ENCODE data around the gene OSR1. TPM values are rescaled to one million over a fixed set of nuclear protein-coding genes. Genes with fewer than 3 reads are reported as not detected.

Gene OSR1
- total and polyA plus RNA-seq, 10 of the 15 experiments (the other 5 are each of a cell fraction or from before 2014, with no cell fraction given), result not detected

GRCh38 chr2:19319064-19319463 is 39.4 kb downstream of the OSR1 start:
- Histone ChIP-seq H4K20me1 (ENCODE audit: control insufficient read depth, insufficient read depth) (no peaks in the 10 kb centered on the region), H3K4me3 (no peak overlapping the region), H2AFZ (ENCODE audit: control insufficient read depth, low read depth, low read length) (no peak overlapping the region), H3K9me3 (replicated peaks; ENCODE audit: control insufficient read depth, insufficient read depth, low read length) (no peaks in the 10 kb centered on the region; the same call in 2 of the 3 replicates), H3K36me3 (ENCODE audit: control insufficient read depth in 2 of 2, insufficient read depth in 2 of 2, low read length in 1 of 2) (no peaks in the 10 kb centered on the region), H3K9ac (ENCODE audit: control insufficient read depth, insufficient read depth, low read length) (no peak overlapping the region), H3K79me2 (ENCODE audit: control insufficient read depth, insufficient read depth, low read length) (no peaks in the 10 kb centered on the region), H3K4me2 (ENCODE audit: control insufficient read depth, insufficient read depth) (no peak overlapping the region), H3K27me3 (replicated peaks in 1 of 2; ENCODE audit: control insufficient read depth in 2 of 2, insufficient read depth in 2 of 2, low read length in 1 of 2) (no peaks in the 10 kb centered on the region), H3K4me1 (ENCODE audit: control insufficient read depth, insufficient read depth, low read length) (no peaks in the 10 kb centered on the region), H3K27ac (ENCODE audit: control insufficient read depth, insufficient read depth) (no peak overlapping the region)
- no peak for DNase-seq (ENCODE audit: low read depth, low spot score)
- ChIA-PET SMC1A (ENCODE audit: uncharacterized antibody, unreplicated experiment) (no interaction called here), CTCF (no interaction called here), POLR2A (no interaction called here), RAD21 (ENCODE audit: unreplicated experiment) (no interaction called here)
- FAIRE-seq, result no peak
- no peak for ATAC-seq
- intact Hi-C loops (cut with micrococcal nuclease; ENCODE audit: unreplicated experiment), result no loop called here
- 80% methylated on average over 3 of the region's 3 CpGs for WGBS (ENCODE audit: insufficient coverage, insufficient replicate concordance, low lambda C conversion rate, missing lambda C conversion rate)
- in situ Hi-C loops (cut with MboI), result no loop called here
- no TSS peak for BruUV-seq (replicated peaks)
- TF ChIP-seq ELK1 (IDR thresholded peaks at IDR 0.05; ENCODE audit: low read depth, low read length), result no peak
- no peak for TF ChIP-seq FOS (IDR thresholded peaks at IDR 0.05; ENCODE audit: borderline replicate concordance, extremely low read depth, insufficient read length)
- TF ChIP-seq, protein P1, sequence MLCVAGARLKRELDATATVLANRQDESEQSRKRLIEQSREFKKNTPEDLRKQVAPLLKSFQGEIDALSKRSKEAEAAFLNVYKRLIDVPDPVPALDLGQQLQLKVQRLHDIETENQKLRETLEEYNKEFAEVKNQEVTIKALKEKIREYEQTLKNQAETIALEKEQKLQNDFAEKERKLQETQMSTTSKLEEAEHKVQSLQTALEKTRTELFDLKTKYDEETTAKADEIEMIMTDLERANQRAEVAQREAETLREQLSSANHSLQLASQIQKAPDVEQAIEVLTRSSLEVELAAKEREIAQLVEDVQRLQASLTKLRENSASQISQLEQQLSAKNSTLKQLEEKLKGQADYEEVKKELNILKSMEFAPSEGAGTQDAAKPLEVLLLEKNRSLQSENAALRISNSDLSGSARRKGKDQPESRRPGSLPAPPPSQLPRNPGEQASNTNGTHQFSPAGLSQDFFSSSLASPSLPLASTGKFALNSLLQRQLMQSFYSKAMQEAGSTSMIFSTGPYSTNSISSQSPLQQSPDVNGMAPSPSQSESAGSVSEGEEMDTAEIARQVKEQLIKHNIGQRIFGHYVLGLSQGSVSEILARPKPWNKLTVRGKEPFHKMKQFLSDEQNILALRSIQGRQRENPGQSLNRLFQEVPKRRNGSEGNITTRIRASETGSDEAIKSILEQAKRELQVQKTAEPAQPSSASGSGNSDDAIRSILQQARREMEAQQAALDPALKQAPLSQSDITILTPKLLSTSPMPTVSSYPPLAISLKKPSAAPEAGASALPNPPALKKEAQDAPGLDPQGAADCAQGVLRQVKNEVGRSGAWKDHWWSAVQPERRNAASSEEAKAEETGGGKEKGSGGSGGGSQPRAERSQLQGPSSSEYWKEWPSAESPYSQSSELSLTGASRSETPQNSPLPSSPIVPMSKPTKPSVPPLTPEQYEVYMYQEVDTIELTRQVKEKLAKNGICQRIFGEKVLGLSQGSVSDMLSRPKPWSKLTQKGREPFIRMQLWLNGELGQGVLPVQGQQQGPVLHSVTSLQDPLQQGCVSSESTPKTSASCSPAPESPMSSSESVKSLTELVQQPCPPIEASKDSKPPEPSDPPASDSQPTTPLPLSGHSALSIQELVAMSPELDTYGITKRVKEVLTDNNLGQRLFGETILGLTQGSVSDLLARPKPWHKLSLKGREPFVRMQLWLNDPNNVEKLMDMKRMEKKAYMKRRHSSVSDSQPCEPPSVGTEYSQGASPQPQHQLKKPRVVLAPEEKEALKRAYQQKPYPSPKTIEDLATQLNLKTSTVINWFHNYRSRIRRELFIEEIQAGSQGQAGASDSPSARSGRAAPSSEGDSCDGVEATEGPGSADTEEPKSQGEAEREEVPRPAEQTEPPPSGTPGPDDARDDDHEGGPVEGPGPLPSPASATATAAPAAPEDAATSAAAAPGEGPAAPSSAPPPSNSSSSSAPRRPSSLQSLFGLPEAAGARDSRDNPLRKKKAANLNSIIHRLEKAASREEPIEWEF (IDR thresholded peaks at IDR 0.05; ENCODE audit: insufficient replicate concordance, low read depth, low read length), result no peak
- no peak for TF ChIP-seq CBX5 (IDR thresholded peaks at IDR 0.05; ENCODE audit: low read depth)
- TF ChIP-seq FOXM1 (IDR thresholded peaks at IDR 0.05; ENCODE audit: low read depth, low read length), result no peak
- TF ChIP-seq, protein P2, sequence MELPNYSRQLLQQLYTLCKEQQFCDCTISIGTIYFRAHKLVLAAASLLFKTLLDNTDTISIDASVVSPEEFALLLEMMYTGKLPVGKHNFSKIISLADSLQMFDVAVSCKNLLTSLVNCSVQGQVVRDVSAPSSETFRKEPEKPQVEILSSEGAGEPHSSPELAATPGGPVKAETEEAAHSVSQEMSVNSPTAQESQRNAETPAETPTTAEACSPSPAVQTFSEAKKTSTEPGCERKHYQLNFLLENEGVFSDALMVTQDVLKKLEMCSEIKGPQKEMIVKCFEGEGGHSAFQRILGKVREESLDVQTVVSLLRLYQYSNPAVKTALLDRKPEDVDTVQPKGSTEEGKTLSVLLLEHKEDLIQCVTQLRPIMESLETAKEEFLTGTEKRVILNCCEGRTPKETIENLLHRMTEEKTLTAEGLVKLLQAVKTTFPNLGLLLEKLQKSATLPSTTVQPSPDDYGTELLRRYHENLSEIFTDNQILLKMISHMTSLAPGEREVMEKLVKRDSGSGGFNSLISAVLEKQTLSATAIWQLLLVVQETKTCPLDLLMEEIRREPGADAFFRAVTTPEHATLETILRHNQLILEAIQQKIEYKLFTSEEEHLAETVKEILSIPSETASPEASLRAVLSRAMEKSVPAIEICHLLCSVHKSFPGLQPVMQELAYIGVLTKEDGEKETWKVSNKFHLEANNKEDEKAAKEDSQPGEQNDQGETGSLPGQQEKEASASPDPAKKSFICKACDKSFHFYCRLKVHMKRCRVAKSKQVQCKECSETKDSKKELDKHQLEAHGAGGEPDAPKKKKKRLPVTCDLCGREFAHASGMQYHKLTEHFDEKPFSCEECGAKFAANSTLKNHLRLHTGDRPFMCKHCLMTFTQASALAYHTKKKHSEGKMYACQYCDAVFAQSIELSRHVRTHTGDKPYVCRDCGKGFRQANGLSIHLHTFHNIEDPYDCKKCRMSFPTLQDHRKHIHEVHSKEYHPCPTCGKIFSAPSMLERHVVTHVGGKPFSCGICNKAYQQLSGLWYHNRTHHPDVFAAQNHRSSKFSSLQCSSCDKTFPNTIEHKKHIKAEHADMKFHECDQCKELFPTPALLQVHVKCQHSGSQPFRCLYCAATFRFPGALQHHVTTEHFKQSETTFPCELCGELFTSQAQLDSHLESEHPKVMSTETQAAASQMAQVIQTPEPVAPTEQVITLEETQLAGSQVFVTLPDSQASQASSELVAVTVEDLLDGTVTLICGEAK (IDR thresholded peaks at IDR 0.05; ENCODE audit: borderline replicate concordance), result no peak
- TF ChIP-seq TCF7 (IDR thresholded peaks at IDR 0.05; ENCODE audit: borderline replicate concordance), result no peak
- no peak for TF ChIP-seq ZBED1 (IDR thresholded peaks at IDR 0.05; ENCODE audit: borderline replicate concordance)
- TF ChIP-seq CREM (IDR thresholded peaks at IDR 0.05; ENCODE audit: low read depth), result no peak
- TF ChIP-seq SIX5 (IDR thresholded peaks at IDR 0.05; ENCODE audit: low read depth, low read length, severe bottlenecking), result no peak
- TF ChIP-seq BCLAF1 (IDR thresholded peaks at IDR 0.05), result no peak
- TF ChIP-seq SP1 (IDR thresholded peaks at IDR 0.05; ENCODE audit: low read depth, low read length), result no peak
